Right lobe of liver (tissue), 4 donors: ENCODE measurements around the gene HSD11B1L.

Source experiments
- POLR2A ChIP-seq: fragments of 450-650 bp; IDR thresholded peaks from one replicate; pipeline ENCODE4 v1.6.1; 2017; ENCODE audit warnings: antibody characterized with exemption, mild to moderate bottlenecking
- TF ChIP-seq, protein P1 (sequence below), 4 donors: fragments of 200-600 bp in 3 of 4; fragments of 450-650 bp in 1 of 4; IDR thresholded peaks; one replicate each; pipeline versions ENCODE4 v1.5.1 to v1.8.0; 2016 to 2022; ENCODE audit warnings: antibody characterized with exemption in 4 of 4, mild to moderate bottlenecking in 2 of 4
- donor health status: DM: no; HTN: no; CAD: no.
- donor health status: DM: no; HTN: no; CAD: no.
- donor health status: DM: no; HTN: yes; CAD: no.

DNA sequence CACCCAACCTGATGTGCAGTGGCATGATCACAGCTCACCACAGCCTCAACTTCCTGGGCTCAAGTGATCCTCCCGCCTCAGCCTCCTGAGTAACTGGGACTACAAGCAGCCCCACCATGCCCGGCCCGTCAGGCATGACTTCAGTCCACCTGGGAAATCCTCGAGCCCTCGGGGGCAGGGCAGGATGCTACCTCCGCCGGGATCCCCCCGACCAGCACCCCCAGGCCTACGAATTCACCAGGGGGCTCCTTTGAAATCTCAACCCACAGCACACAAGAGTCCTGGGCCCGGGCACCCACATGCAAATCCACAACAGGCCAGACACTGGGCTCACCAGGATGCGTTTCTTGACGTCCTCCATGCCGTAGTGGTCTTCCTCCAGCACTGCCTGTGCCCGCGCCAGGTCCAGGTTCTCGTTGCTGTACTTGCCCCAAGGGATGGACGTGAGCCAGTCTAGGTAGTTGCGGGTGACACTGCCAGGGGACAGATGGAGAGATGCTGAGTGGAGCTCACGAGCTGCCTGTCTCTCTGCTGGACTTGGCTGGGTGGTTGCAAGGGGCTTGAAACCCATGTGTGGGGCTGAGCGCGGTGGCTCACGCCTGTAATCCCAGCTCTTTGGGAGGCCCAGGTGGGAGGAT, 19.7 kb downstream of the HSD11B1L start:
- no peak for TF ChIP-seq POLR2A
- TF ChIP-seq, protein P1, sequence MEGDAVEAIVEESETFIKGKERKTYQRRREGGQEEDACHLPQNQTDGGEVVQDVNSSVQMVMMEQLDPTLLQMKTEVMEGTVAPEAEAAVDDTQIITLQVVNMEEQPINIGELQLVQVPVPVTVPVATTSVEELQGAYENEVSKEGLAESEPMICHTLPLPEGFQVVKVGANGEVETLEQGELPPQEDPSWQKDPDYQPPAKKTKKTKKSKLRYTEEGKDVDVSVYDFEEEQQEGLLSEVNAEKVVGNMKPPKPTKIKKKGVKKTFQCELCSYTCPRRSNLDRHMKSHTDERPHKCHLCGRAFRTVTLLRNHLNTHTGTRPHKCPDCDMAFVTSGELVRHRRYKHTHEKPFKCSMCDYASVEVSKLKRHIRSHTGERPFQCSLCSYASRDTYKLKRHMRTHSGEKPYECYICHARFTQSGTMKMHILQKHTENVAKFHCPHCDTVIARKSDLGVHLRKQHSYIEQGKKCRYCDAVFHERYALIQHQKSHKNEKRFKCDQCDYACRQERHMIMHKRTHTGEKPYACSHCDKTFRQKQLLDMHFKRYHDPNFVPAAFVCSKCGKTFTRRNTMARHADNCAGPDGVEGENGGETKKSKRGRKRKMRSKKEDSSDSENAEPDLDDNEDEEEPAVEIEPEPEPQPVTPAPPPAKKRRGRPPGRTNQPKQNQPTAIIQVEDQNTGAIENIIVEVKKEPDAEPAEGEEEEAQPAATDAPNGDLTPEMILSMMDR (IDR thresholded peaks at IDR 0.05) = no peak
